GM12873 (cell line): ENCODE results near the gene CFAP74.

Source experiments
- TF ChIP-seq, protein P1 (sequence below): IDR thresholded peaks from 2 replicates; pipeline ENCODE4 v1.5.1; 2012; ENCODE audit warnings: low read depth, mild to moderate bottlenecking, moderate library complexity, low read length, control low read depth; ENCODE audit not compliant: insufficient read depth; ENCODE audit errors: missing control alignments

The CFAP74 gene

DNA sequence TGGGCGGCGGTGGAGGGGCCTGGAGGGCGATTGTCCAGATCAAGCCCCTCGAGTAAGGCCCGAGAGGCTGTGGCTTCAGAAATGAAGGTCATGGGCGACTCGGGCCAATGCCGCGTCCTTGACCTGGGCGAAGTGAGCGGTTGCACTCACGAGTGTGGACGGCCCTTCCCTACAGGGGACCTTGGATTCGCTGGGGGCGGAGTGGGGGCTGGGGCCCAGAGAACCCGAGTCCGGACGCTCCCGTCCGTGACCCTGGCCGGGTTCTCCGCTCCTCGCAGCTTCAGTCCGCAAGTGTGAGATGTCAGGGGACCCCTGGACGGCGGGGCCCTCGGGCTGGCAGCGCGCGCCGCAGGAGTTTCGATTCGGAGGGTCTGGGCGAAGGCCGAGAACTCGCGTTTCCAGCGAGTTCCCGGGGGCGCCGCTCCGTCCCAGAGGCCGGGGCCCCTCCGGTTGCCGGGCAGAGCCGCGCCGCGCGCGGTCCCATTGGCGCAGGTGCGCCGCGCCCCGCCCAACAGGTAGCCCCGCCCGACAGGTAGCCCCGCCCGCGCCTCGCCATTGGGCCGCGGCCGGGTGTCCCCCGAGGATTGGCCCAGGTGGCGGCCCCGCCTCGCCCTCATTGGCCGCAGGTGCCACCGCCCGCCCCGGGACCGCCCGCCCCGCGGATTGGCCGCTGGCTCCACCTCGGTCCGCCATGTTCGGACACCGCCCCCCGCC, 46.3 kb upstream of the CFAP74 start, which contains the start of gene PRKCZ:
PRKCZ (plus strand) TSS at position 694 of the 714 bp plus-strand sequence. CDS start 220 bp downstream, outside the sequence.
- TF ChIP-seq, protein P1, sequence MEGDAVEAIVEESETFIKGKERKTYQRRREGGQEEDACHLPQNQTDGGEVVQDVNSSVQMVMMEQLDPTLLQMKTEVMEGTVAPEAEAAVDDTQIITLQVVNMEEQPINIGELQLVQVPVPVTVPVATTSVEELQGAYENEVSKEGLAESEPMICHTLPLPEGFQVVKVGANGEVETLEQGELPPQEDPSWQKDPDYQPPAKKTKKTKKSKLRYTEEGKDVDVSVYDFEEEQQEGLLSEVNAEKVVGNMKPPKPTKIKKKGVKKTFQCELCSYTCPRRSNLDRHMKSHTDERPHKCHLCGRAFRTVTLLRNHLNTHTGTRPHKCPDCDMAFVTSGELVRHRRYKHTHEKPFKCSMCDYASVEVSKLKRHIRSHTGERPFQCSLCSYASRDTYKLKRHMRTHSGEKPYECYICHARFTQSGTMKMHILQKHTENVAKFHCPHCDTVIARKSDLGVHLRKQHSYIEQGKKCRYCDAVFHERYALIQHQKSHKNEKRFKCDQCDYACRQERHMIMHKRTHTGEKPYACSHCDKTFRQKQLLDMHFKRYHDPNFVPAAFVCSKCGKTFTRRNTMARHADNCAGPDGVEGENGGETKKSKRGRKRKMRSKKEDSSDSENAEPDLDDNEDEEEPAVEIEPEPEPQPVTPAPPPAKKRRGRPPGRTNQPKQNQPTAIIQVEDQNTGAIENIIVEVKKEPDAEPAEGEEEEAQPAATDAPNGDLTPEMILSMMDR, result no peak

DNA sequence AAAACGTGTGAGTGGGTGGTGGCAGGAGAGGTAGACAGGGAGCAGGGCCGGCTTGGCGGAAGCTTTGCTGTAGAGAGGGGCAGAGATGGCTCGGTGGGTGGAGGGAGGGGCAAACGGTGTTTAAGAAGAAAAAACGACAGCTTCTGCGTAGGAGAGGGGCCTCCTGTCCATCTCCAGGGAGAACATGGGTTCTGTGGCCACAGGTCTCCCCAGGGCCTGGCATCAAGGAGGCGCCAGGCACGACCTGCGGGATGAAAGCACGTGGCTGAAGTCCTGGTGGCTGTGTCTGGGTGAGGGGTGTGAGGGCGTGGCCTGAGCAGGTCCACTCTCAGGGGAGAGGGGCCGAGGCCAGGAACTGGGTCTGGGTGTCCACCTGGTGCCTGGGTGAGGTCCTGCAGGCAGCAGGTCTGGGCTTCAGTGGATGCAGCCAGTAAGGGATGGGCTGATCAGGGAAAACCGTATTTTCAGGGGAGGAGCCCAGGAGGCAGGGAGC, 45.7 kb upstream of the CFAP74 start:
- TF ChIP-seq, protein P1, result peak; percentile 11

DNA sequence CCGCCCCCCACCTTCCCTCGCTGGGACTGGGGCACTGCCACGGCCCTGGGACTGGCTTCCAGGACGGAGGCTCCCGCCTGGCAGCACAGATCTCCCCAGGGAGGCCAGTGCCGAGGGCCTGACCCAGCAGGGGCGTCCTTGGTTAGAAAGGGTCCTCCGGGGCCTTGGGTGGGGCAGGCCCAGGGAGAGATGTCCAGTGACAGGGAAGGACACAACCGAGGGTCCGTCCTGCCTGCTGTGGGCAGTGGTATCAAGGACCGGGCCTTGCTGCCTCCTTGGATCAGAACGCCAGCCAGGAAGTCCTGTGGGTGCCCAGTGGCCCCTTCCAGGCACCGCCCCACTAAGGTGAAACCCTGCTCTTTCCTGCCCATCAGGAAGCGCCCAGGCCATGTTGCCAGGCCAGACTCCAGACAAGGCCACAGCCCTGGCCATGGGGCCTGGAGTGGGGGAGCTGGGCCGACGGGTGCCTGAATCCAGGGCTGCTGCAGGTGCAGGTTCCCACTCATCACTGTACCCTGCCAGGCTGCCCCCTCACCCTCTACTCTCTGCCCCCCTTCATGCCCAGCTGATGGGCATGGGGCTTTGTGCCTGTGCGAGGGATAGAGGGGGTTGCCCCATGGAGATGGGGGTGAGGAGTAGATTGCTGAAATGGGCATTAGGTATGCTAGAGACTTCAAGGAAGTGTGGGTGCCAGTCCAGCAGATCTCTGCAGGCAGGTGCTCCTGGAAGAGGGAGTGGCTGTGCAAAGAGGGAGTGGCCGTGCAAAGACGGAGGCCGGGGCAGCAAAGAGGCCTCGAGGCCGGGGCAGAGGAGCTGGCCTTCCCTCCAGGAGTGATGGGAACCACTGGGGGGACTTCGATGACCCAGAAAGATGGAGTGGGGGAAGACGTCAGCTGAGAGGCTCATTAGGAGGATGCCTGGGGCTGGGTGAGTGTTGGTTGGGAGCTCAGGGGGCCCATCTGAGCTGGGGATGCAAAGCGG, 44.5 kb upstream of the CFAP74 start:
- TF ChIP-seq, protein P1, result no peak

DNA sequence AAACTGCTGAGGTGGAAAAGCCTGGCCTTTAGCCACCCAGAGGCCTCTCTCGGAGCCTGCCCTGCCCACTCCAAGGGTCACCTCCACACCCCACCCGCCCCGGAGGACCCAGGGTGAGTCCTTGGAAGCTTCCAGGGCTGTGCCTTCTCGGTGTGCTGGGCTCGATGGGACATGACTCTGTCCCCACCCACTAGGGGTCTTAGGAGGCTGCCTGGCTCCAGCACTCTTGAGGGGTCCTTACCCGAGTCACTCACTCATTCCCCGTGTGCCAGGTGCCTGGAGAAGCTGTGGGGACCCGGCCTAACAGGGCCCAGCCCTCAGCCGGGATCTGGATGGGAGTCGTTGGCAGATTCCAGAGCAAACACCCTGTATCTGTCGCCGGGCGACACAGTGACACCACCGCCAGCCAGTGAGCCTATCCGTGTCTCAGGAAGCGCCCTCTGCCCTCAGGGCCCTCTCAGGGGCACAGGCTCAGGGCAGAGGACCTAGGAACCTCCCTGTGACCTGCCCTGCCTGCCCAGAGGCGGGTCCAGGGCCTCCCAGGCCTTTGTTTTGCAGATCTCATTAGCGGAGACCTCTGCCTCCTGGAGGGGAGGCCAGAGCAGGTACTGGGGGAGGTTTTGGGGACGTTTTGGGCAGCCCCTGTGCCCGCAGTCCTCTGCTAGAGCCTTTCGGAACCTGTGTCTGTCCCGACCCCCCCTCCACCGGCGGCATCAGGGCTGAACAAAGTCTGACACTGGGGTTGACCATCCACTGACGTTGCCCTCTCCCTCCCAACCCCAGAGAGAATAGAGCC, 43.6 kb upstream of the CFAP74 start:
- TF ChIP-seq, protein P1, result no peak

DNA sequence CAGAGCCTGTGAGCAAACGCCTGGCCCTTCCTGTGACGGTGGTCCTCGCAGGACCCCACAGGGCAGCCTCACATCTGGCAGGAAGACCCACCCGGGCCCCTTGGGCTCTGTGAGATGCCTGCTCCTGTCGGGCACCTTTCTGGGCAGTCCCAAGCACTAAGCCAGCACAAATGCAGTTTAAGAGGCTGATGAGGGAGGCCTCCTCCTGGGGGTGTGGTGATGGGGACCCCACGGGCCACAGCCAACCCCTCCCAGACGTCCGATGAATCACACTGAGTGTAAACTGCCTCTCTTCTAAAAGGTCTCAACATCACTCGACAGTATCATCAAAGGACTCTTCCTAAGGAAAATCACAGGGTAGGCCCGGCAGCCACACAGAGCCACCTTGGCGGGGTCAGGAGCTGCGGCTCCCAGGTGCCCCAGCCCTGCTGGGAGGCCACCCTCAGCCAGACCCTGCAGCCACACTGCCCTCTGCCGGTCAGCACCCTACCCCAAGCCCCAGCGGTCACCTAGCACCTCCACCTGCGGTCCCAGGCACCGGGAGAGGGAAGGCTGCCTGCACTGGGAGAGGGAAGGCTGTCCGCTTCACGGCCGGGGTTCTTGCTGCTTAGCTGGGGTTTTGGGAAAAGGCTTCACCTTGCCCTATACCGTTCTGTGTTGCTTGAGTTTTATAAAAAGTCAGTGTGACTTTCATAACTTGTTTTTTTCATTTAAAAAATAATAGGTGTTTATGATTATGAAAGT, 42.8 kb upstream of the CFAP74 start:
- TF ChIP-seq, protein P1, result peak; percentile 78

DNA sequence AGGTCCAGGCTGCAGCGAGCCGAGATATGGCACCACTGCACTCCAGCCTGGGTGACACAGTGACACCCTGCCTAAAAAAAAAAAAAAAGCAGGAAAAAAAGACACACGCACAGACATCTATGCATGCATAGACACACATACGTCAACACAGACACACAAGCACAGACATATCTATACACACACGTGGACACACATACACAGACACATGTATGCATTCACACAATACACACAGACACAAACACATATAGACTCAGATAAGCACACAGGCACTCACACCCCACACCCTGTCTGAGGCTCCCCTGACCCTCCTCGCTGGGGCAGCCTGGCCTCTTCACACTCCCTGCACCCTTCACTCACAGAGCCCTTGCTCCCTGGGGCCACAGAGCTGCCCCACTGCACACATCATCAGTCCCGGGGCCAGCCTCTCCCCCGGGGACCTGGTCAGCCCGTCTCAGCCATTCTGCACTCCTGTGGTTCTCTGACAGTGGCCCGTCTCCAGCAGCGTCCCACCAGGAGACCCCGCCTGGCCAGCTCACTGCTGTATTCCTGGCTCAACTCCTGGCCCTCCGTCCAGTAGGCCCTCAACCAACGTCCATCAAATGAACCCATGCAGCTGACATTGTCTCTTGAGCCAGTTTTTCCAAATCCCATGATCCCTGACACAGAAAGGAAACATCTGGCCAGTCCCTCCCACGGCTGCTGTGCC, 42.0 kb upstream of the CFAP74 start:
- TF ChIP-seq, protein P1, result no peak
